Inflammatory macrophage treated with lipopolysaccharide for 1 hour (primary cell): ENCODE data around the gene WDR35.
"Not testable (repeated sequence)": the region's sequence is repeated elsewhere in the genome, so short reads cannot be mapped to it uniquely, and the experiment has no call there.

Experiments used
- DNase-seq, 2 donors: peaks; one replicate each; pipeline ENCODE4 v3.0.0-alpha.2; 2020 to 2022

WDR35 gene

DNA sequence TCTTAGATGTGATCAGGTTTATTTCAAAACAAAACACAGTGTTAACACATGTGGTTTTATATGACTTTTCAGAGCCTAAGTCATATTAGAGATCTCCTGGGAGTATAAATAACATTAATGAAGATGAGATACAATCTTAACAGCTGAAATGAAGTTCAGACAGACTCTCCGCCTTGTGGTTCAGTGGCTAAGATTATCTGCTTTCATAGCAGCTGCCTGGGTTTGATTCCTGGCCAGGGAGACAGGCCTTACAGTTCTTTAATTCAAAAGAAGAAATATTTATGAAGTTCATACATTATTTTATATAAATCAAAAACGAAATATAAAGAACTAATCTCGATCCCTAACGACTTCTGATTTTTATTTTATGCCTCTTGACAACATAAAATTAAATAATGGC, 52.9 kb downstream of the WDR35 start:
- no peak for DNase-seq

DNA sequence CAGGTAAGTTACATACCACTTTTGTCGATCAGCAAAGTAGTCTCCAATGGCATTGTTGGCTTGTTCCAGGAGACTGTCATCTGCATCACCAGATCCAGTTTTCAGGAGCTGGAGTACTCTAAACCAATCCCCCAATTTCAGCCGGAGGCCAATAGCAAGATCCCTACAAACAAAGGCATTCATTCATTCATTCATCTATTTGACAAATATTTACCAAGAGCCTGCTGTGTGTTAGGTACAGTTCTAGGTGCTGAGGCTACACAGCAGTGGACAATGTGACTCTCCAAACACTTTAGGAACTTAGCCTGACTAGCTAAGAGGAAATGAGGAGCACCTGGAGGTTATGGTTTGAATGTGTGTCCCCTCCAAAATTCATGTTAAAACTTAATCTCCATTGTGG, 53.7 kb downstream of the WDR35 start:
- no peak for DNase-seq

DNA sequence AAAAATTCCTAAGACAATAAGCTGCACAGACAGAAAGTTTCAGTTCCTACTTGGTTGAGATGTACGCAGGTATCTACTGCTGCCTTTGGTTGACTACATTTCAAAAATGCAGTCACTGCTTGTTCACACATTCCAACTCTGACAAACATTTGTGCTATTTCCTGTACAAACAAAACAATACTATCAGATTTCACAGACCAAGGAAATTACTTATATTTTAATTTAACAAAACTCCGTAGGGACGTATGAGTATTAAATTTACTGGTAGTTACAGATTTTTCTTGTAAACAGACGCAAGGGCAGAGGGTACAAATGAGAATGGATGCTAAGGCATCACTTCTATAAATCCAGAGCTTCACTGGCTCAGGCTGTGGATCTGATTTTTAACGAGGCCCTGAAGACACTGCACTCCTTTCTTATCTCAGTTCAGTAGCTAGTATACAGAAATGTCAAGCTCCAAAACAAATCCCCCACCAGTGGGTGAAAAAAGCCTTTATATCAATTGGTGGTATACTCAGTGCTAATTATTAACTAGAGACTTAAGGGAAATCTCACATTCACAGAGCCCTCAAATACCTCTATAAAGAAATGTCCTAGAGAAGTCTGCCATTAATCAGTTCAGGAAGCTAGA, 56.4 kb downstream of the WDR35 start:
- DNase-seq = no peak

DNA sequence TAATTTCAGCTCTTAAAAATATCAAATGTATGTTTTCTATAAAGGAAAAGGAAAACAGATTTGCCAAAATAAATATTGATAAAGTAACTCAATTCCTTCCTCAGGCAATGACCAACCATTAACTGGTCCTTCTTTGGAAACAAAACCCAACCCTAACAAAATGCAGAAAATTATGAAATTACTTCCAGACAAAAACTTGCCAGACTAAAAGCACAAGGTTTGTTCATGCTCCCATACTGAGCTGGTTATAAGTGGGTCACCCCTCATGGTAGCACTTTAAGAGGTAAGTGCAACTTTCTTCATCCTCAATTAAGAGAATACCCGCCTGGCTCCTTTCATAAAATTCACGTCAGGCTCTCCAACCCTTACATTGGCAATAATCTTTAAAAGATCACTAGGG, 57.0 kb downstream of the WDR35 start:
- no peak for DNase-seq

DNA sequence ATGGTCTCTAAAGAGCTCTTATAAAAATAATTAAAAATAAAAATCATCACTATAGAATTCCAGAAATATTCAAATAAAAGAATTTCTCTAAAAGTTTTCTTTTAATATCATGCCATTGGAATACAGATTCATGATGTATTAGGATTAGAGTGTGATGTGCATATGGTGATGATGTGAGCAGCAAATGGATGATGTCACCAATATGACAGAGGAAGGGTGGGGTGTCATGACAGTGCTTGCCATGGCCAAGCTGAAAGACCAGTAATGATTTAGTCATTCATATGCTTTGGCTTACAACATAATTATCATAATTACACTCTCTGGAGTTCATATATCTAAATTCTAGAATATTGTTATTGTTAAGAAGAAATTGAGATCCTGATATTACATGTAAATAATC, 60.7 kb downstream of the WDR35 start:
- DNase-seq = no peak

DNA sequence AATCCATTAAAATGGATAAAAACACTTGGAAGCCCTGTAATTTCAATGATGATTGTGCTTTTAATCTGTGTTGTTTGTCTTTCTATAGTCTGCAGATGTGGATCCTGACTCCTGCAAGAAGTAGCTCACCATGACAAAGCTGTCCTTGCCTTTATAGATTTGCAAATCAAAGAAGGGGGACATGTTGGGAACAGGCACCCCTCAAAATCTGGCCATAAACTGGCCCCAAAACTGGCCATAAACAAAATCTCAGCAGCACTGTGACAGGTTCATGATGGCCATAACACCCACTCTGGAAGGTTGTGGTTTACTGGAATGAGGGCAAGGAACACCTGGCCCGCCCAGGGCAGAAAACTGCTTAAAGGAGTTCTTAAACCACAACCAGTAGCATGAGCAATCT, 62.1 kb downstream of the WDR35 start:
- not testable (repeated sequence) for DNase-seq

DNA sequence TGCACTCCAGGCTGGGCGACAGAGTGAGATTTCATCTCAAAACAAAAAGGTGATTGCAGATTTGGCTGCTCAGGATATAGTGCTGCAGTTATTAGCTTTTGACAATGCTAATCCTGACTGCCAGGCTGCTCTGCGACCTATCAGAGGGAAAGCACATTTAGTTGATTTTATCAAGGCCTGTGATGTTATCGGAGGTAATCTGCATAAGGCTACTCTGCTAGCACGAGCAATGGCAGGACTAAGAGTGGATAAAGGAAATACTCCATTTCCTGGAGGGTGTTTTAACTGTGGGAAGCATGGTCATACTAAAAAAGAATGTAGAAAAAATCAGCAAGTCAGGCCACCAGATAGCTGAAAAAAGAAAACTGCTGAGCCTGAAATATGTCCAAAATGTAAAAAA, 65.4 kb downstream of the WDR35 start:
- not testable (repeated sequence) for DNase-seq

DNA sequence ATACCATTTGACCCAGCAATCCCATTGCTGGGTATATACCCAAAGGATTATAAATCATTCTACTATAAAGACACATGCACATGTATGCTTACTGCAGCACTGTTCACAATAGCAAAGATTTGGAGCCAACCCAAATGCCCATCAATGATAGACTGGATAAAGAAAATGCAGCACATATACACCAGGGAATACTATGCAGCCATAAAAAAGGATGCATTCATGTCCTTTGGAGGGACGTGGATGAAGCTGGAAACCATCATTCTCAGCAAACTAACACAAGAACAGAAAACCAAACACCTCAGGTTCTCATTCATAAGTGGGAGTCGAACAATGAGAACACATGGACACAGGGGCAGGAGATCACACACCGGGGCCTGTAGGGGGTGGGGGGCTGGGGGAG, 67.7 kb downstream of the WDR35 start:
- DNase-seq = not testable (repeated sequence)

DNA sequence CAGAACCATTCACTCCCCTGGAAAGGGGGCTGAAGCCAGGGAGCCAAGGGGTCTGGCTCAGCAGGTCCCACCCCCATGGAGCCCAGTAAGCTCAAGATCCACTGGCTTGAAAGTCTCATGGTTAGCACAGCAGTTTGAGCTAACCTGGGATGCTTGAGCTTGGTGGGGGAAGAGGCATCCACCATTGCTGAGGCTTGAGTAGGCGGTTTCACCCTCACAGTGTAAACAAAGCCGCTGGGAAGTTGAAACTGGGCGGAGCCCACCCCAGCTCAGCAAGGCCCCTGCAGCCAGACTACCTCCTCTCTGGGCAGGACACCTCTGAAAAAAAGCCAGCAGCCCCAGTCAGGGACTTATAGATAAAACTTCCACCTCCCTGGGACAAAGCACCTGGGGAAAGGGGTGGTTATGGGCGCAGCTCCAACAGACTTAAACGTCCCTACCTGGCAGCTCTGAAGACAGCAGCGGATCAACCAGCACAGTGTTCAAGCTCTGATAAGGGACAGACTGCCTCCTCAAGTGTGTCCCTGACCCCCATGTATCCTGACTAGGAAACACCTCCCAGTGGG, 73.4 kb downstream of the WDR35 start:
- no peak for DNase-seq

DNA sequence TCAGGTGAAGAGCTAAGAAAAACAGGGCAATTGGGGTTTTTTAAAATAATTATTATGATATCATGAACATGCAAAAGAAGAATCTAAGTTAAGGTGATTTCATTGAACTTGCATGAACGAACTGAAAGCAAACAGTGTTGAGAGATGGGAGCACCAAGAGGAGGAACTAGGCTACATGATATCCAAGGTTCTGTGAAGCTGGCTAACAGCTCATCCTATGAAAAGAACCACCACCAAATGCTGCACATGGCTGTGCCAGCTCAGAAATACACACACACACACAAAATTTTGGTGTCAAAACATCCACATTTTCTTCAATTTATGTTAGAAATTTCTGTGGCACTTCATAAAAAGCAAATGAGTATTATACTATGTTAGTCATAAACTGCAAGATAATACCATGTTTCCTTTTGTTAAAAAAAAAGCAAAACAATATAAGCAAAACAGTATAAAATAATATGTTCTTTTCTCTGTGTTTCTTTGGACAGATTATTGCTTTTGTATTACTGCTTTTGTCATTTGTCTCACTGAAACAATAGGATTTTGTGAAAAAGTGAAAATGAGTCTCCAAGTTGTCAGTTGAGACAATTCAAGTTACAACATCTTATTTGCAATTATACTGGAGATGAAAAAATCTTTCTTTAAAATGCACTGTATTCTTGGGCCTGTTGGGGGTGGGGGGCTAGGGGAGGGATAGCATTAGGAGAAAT, 75.5 kb downstream of the WDR35 start:
- no peak for DNase-seq

DNA sequence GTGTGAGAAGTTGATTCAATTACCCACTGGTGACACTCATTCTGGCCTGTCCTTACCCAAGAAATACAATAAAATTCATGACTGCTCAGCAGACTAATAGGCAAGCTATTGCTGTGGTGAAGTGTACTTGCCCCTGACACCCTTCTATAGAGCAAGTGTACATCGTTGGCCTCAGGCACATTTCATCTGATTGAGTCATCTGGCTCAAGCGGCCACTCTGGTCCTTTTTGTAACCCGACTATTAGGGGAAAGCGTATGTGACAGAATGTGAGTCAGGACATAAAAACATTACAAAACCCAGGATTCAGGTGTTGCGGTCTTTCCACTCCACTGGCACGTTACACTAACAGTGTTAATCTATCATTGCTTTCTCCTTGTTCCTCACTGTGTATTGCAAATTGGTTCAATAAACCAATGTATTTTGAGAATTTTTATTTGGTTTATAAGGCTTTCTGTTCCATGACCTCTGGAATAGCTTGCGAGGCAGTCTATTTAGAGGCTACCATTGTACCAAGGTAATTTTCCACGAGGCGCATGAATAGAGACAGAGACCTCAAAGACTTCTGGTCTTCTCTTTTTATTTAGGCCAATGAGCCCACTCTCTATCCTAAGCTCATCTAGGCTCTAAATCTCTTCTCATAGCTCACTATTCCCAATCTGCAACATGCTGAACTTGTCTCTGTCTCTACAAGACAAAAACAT, 77.9 kb downstream of the WDR35 start:
- no peak for DNase-seq

DNA sequence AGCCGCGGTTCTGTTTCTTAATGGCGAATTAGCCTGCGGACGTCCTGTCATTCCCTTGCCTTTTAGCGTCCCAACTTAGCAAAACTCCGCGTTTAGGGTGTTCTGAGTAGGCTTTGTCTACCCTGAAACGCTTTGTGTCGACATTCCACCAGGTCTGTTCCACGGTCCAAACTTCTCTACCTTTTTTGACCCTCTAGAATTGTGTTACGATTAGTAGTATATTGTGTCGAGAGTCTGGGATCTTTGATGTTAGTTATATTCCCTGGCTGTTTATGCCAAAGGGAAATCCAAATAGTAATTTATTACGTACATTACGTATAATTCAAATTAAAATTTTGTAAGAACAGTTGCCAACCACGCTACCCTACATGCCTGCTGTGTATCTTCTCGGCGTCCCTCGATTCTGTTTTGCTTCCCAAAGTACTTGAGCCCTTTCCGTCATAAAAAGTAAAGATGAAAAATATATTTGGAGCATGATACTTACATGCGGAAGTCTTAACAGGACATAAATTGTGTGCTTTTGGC, 87.6 kb downstream of the WDR35 start:
- peak; percentile 23 to 29 for DNase-seq

DNA sequence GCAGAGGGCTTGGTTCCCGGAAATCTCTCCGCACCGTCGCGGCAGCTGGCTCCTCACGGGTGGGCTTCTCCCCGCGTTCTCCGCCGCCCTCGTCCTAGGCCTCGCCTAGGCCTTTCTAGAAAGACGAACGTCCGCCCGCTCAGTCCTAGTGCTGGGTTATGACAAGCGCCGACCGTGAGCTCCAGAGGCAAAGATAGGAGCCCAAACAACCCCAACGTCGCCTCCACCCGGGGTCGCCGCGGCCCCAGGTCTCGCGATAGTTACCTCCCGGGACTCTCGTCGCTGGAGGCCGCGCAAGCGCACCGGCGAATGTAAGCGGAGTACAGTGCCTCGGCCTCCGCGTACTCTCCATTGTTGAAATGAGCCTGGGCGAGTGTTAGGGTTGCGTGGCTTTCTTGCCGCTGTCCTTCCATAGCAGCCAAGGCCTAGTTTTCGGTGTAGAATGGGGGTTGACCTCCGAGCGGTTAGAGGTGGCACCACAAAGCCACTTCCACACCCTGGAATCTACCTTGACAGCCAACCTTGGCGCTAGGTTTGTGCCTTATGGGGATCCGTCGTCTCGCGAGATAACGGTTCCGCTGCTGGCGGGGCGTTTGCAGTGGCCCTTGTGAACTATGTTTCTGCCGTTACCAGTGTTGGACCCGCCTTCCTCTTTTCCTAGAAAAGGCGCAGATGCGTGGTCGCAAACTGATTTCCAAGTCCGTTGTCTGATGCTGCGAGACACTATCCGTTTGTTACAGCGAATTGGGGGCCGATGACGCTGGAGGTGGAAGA, 88.3 kb downstream of the WDR35 start, which contains the start of gene TTC32:
TSS of gene TTC32 (minus strand) at position 542 of the 774 bp plus-strand sequence. CDS start at position 413, 129 bp downstream.
- DNase-seq = peak; percentile 86 to 92

DNA sequence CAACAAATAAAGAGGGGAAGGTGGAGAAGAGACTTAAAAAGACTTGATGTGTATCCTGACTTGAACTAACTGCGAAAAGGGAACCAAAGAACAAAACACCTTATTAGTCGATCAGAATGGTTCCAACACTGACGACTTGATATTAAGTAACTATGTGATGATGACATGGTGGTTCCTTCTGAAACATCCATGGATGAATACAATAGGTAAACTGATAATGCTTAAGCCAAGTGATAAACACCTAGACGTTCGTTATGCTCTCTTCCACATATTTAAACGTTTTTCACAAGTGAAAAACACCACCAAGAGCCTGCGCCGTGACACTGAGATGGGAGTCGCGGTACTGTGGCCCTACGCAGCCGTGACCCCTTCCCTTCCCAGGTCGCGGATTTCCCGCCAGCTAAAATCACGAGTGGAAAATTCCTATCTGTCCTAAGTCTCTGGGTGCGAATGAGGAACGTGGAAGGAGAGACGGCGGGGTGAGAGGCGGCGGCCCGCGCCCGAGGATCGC, 88.9 kb downstream of the WDR35 start:
- peak; percentile 73 to 74 for DNase-seq

DNA sequence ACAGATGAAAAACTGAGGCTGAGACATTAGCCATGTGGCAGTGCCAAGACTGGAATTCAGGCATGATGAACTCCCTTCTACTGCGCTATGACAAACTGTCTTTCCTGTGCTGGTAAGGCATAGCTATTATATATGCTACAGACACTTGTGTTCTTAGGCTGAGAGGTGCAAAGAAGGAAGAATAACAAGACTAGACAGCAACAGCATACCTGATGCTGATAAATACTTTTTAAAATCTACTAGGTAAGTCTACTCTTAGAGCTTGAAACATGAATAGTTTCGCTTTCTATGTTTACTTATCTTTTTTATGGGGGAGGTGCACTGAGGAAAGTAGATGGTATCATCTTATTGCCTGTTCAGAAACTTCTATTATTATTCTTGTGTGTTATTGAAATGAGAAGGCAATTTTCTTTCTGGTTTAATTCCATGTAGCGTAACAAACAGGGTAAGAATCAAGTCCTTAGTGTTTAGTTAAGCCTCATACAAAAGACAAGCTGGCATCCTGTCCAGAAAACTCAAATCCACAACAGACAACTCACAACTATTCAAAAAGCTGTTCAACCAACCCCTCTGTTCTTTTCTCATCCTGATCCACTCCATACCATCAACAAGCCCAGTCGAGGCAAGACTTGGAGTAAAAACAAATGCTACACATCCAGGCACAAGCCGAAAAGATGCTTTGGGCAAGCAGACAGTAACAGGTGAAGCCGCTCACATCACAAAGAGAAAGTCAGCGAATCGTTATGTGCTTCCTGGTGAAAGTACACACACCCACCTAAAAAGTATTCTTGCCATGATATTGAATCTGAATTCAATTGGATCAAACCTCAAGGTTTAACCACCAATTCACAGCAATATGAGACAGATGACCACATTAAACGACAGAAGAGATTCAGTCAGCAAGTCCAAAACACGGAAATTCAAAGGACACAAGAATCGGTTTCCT, 89.6 kb downstream of the WDR35 start:
- DNase-seq = peak in 1 of 2 donors; percentile 12

DNA sequence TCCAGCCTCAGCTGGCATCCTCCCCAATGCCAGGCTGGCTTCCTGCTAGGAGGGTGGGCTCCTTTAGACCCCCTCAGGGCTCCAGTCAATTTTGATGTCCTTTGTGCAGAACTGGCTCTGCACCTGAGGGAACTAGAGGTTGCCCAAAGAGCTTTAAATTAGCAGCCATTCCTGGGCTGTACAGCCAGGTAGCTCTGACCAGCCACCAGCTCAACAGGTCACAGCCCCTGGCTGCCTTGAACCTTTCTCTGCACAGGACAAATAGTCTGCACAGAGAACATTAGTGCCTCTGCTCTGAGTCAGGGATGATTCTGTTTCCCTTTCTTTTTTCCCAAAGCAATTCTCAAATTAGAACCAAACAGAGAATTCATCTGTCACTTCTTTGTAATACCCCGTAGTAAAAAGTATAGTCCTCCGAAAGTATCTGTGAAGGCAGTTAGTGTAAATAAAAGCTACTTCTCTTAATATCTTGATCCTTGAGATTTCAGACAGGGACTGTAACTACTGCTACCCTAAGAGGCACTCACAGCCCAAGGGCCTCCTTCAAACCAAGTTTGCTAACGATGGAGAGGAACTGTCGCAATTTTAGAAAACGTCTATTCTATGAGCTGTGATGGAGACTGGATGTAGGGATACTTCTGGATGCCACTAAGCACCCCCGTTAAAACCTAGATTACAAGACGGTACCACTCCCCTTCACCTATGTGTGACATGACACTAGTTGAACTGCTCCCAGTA, 91.1 kb downstream of the WDR35 start:
- no peak for DNase-seq

DNA sequence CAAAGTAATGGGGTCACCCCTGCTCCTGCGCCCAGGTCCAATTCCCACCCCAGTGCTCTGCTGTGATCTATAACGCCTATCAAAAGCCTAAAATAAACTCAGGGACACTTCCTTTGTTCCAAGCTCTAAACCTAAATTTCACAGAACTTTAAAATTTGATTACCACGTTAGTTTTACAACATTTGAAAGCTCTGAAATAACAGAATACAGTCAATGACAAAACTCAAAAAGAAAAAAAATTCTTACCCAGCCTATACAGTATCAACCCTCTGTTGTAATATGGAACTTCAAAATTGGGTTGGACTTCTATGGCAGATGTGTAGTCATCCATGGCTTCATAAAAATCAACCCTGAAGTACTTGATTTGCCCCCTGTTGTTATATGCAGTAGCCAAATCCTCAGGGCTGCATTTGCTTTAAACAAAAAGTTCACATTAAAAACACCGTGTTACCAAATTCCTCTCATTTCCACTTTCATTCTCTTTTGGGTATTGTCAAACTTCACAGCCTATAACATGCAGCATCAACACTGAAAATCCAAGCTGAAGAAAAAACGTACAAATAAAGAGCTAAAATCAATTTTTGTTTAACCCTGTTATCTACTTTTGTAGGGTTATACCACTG, 92.2 kb downstream of the WDR35 start:
- no peak for DNase-seq

DNA sequence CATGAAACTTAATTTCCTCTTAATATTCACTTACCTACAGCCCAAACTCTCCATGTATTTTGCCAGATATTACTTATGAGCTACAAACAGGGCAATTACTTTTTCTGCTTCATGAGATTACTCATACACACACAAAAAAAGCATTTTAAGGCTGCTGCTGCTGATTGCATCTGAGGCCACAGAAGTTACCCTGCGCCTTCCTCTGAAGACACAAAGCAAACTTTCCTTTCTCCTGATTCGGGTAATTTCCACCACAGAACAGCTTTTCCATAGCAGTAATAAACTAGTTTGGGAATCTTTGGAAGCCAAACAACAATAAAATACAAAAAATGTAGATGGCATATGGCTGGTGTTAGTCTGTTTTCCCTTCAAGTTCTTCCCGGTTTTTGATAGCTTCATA, 94.4 kb downstream of the WDR35 start:
- DNase-seq = no peak

DNA sequence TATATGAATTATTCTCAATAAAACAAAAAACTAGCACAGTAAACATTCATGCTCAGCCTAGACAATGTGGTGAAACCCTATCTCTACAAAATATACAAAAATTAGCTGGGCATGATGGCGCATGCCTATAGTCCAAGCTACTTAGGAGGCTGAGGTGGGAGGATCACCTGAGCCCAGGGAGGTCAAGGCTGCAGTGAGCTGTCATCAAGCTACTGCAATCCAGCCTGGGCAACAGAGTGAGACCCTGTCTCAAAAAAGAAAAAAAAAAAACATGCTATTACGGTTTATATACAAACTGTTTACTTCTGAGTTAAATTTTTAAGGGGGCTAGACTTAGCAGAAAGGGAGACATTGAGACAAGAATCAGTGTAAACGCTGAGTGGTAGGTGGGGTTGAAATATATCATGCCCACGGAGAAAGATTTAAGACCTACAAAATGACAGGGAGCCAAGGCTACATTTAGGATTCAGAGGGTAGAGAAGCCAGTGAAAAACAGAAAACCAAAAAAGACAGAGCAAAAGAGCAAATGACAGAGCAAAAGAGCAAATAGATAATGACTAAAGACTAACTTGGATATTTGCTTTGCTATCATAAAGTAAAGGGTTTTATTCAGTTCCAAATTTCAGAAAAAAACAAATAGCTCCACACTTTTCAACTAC, 95.6 kb downstream of the WDR35 start:
- DNase-seq = no peak
